Lower lobe of right lung (tissue), 2 donors: ENCODE results near the gene EVI5. TPM values are rescaled to one million over a fixed set of nuclear protein-coding genes. Genes with fewer than 3 reads are reported as not detected.
"Not testable (repeated sequence)": the region's sequence is repeated elsewhere in the genome, so short reads cannot be mapped to it uniquely, and the experiment has no call there.

Source experiments
- ATAC-seq, 2 donors: fragments of 200-7000 bp; cut with Tn5 transposase; one replicate each; pipeline ENCODE4 v1.9.1; 2020 to 2022; ENCODE audit warnings: mild to moderate bottlenecking in 2 of 2, moderate library complexity in 2 of 2
- DNase-seq: peaks from one replicate; pipeline ENCODE4 v3.0.0-alpha.2; 2020
- H3K27ac ChIP-seq: fragments of 200-600 bp; one replicate; pipeline ENCODE4 v1.8.0; 2022
- H3K27me3 ChIP-seq: fragments of 200-600 bp; one replicate; pipeline ENCODE4 v1.8.0; 2022; ENCODE audit warnings: low read depth
- H3K36me3 ChIP-seq: fragments of 200-600 bp; one replicate; pipeline ENCODE4 v1.8.0; 2022; ENCODE audit warnings: mild to moderate bottlenecking
- H3K4me1 ChIP-seq: fragments of 200-600 bp; one replicate; pipeline ENCODE4 v1.8.0; 2022
- H3K4me3 ChIP-seq: fragments of 200-600 bp; one replicate; pipeline ENCODE4 v1.8.0; 2022; ENCODE audit warnings: mild to moderate bottlenecking
- H3K9me3 ChIP-seq: fragments of 200-600 bp; one replicate; pipeline ENCODE4 v1.8.0; 2022
- CTCF ChIP-seq: fragments of 200-600 bp; IDR thresholded peaks from one replicate; pipeline ENCODE4 v1.8.0; 2022; ENCODE audit warnings: antibody characterized with exemption, mild to moderate bottlenecking
- intact Hi-C: fragments of 100-400 bp; cut with DNase I; formaldehyde crosslinking; loops from one replicate; pipeline ENCODE4 v1.11.0; 2022
- total RNA-seq: library from RNA; stranded (reverse); fragmentation: NEBNext Ultra II Directional; extraction: Animal tissue kit (Norgen Biotek cat#: 25700); gene quantifications from one replicate; pipeline ENCODE4 v1.2.1, GENCODE V29; 2021
- donor health status: DM: no; HTN: yes; CAD: no; lungs with severe emphysema.

EVI5 gene
- total RNA-seq, 1 donor from 2014 or later = 48.5 TPM

DNA sequence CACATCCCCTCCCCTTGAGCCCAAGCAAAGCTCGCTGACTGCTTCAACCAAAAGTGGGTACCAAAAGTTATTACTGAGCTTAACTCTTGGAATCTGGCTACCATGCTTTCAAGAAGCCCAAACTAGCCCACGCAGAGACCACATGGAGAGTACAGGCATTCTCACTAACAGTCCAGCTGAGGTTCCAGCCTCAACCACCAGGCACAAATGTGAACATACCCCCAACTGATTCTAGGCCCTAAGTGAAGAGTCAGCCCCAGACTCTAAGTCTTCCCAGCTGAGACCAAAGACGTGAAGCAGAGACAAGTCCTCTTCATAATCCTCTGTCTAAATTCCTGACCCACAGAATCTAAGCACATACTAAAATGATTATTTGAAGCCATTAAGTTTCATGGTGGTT lies 36.8 kb downstream of the EVI5 start:
- Histone ChIP-seq H3K36me3 (no peaks in the 10 kb centered on the region), H3K27me3 (no peaks in the 10 kb centered on the region), H3K4me1 (peaks cover 9% of the 10 kb centered on the region), H3K27ac (no peak overlapping the region), H3K4me3 (no peak overlapping the region), H3K9me3 (no peaks in the 10 kb centered on the region)
- DNase-seq (no peak), ATAC-seq (no peak)
- intact Hi-C loops = no loop called here
- TF ChIP-seq CTCF = no peak

DNA sequence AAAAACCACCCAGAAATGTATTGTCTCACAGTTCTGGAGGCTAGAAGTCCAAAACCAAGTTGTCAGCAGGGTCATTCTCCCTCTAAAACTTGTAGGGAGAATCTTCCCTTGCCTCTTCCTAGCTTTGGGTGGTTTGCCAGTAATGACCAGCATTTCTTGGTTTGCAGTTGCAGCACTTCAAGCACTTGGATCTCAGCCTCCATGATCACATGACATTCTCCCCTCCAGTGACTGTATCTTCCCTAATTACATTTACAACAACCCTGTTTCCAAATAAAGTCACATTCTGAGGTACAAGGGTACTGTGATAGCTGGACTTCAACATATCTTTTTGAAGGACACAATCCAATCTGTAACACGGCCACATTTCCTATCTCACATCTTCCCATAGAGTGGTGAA lies 37.2 kb downstream of the EVI5 start:
- H3K36me3 ChIP-seq = no peaks in the 10 kb centered on the region
- intact Hi-C loops = no loop called here
- H3K4me1 ChIP-seq = peaks cover 9% of the 10 kb centered on the region
- H3K9me3 ChIP-seq = no peaks in the 10 kb centered on the region
- ATAC-seq (peak in 1 of 2 donors; percentile 52), DNase-seq (no peak)
- H3K27ac ChIP-seq = no peak overlapping the region
- H3K4me3 ChIP-seq = no peak overlapping the region
- no peaks in the 10 kb centered on the region for H3K27me3 ChIP-seq
- TF ChIP-seq CTCF = no peak

- intact Hi-C loops, H3K4me3 ChIP-seq, ATAC-seq, H3K4me1 ChIP-seq, H3K27me3 ChIP-seq, H3K9me3 ChIP-seq, DNase-seq, H3K36me3 ChIP-seq, H3K27ac ChIP-seq: not testable (repeated sequence)
Measured at GRCh38 chr1:92746255-92746654, 38.7 kb downstream of the EVI5 start.

GRCh38 chr1:92743221-92743620 lies 41.7 kb downstream of the EVI5 start:
- TF ChIP-seq CTCF = no peak
- Histone ChIP-seq H3K9me3 (no peaks in the 10 kb centered on the region), H3K36me3 (no peaks in the 10 kb centered on the region), H3K4me3 (no peak overlapping the region), H3K27me3 (no peaks in the 10 kb centered on the region), H3K4me1 (peaks cover 9% of the 10 kb centered on the region), H3K27ac (no peak overlapping the region)
- intact Hi-C loops = no loop called here
- ATAC-seq = no peak
- DNase-seq = no peak

GRCh38 chr1:92739669-92740524 lies 45.0 kb downstream of the EVI5 start:
- no peak overlapping the region for H3K27ac ChIP-seq
- H3K4me3 ChIP-seq = no peak overlapping the region
- H3K4me1 ChIP-seq = no peaks in the 10 kb centered on the region
- intact Hi-C loops = no loop called here
- no peak for TF ChIP-seq CTCF
- no peaks in the 10 kb centered on the region for H3K9me3 ChIP-seq
- H3K36me3 ChIP-seq = peaks cover 4% of the 10 kb centered on the region
- DNase-seq = no peak
- peak in 1 of 2 donors; percentile 56 for ATAC-seq
- no peaks in the 10 kb centered on the region for H3K27me3 ChIP-seq

- H3K9me3 ChIP-seq = no peaks in the 10 kb centered on the region
- H3K4me1 ChIP-seq = no peaks in the 10 kb centered on the region
Measured at GRCh38 chr1:92736395-92736794, 48.5 kb downstream of the EVI5 start.

More at GRCh38 chr1:92736395-92736794, 48.5 kb downstream of the EVI5 start:
- Histone ChIP-seq H3K4me3 (no peak overlapping the region), H3K36me3 (peaks cover 5% of the 10 kb centered on the region), H3K27ac (no peak overlapping the region), H3K27me3 (no peaks in the 10 kb centered on the region)
- DNase-seq (no peak), ATAC-seq (no peak)
- TF ChIP-seq CTCF = no peak
- intact Hi-C loops = no loop called here
